Ectodermal cell (in vitro differentiated cells): ENCODE results near the gene ANKRD30A.
"Not testable (repeated sequence)": the region's sequence is repeated elsewhere in the genome, so short reads cannot be mapped to it uniquely, and the experiment has no call there.

Experiments used
- H3K27ac ChIP-seq: 2 replicates; pipeline ENCODE4 v1.7.0; 2013; ENCODE audit warnings: mild to moderate bottlenecking, low read depth, low read length; ENCODE audit not compliant: insufficient read depth, poor library complexity, severe bottlenecking
- H3K27me3 ChIP-seq: 2 replicates; pipeline ENCODE4 v1.7.0; 2013; ENCODE audit warnings: mild to moderate bottlenecking, low read length; ENCODE audit not compliant: insufficient read depth, control insufficient read depth, poor library complexity, severe bottlenecking
- H3K36me3 ChIP-seq: one replicate; pipeline ENCODE4 v1.7.0; 2013; ENCODE audit warnings: low read length; ENCODE audit not compliant: control insufficient read depth, insufficient read depth
- H3K4me1 ChIP-seq: one replicate; pipeline ENCODE4 v1.7.0; 2013; ENCODE audit warnings: low read length; ENCODE audit not compliant: control insufficient read depth, insufficient read depth
- H3K4me3 ChIP-seq: 2 replicates; pipeline ENCODE4 v1.7.0; 2013; ENCODE audit warnings: low read depth, low read length, control low read depth; ENCODE audit not compliant: insufficient read depth
- H3K9me3 ChIP-seq: 2 replicates; pipeline ENCODE4 v1.7.0; 2013; ENCODE audit warnings: mild to moderate bottlenecking, low read length, moderate library complexity; ENCODE audit not compliant: control insufficient read depth
- WGBS, 2 experiments: methylation state at CpG; one replicate each; pipeline ENCODE4 v1.1.7; 2013; ENCODE audit warnings: missing lambda C conversion rate in 2 of 2; 5-methylcytosine and 5-hydroxymethylcytosine counted together

ANKRD30A gene

DNA sequence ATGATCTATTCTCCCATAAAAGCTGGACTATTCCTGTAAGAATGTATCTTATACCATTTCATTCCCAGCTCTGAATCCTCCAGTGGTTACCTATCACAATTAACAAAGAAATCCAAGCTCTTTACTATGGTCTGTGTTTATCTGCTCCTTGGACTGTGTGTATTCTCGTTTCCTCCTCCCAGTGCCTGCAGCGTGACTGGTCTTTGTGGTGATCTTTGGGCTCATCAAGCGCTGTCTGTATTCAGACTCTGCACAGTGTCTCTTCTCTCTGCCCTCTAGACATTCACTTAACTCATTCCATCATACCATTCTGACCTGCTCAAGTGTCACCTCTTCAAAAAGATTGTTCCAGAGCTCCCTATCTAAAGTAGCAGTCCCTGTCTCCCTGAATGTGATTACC, 130.4 kb downstream of the ANKRD30A start:
- 74% methylated on average over 3 of the region's 3 CpGs for WGBS, 2 experiments
- not testable (repeated sequence) for H3K27ac ChIP-seq, H3K9me3 ChIP-seq

GRCh38 chr10:37263304-37263703, 137.9 kb downstream of the ANKRD30A start:
- WGBS, 2 experiments: 87 to 89% methylated on average over 4 of the region's 5 CpGs
- no peak overlapping the region for H3K27ac ChIP-seq
- H3K4me1 ChIP-seq: no peaks in the 10 kb centered on the region
- no peaks in the 10 kb centered on the region for H3K36me3 ChIP-seq
- H3K4me3 ChIP-seq: no peak overlapping the region
- peaks cover 4% of the 10 kb centered on the region for H3K9me3 ChIP-seq
- no peaks in the 10 kb centered on the region for H3K27me3 ChIP-seq

More for the DNA sequence above, 130.4 kb downstream of the ANKRD30A start:
- not testable (repeated sequence) for H3K4me1 ChIP-seq, H3K27me3 ChIP-seq, H3K4me3 ChIP-seq, H3K36me3 ChIP-seq

GRCh38 chr10:37268266-37268665, 142.9 kb downstream of the ANKRD30A start:
- WGBS, 2 experiments: 62 to 67% methylated on average over 3 of the region's 3 CpGs

GRCh38 chr10:37269554-37270256, 144.3 kb downstream of the ANKRD30A start:
- H3K4me1 ChIP-seq: no peaks in the 10 kb centered on the region
- no peak overlapping the region for H3K27ac ChIP-seq
- H3K9me3 ChIP-seq: peaks cover 7% of the 10 kb centered on the region
- WGBS, 2 experiments: 67% methylated on average over 5 of the region's 5 CpGs
- H3K27me3 ChIP-seq: no peaks in the 10 kb centered on the region
- H3K36me3 ChIP-seq: no peaks in the 10 kb centered on the region
- no peak overlapping the region for H3K4me3 ChIP-seq

More at GRCh38 chr10:37268266-37268665, 142.9 kb downstream of the ANKRD30A start:
- H3K27me3 ChIP-seq: no peaks in the 10 kb centered on the region
- no peaks in the 10 kb centered on the region for H3K4me1 ChIP-seq
- peaks cover 7% of the 10 kb centered on the region for H3K9me3 ChIP-seq
- no peak overlapping the region for H3K4me3 ChIP-seq
- H3K36me3 ChIP-seq: no peaks in the 10 kb centered on the region
- no peak overlapping the region for H3K27ac ChIP-seq

DNA sequence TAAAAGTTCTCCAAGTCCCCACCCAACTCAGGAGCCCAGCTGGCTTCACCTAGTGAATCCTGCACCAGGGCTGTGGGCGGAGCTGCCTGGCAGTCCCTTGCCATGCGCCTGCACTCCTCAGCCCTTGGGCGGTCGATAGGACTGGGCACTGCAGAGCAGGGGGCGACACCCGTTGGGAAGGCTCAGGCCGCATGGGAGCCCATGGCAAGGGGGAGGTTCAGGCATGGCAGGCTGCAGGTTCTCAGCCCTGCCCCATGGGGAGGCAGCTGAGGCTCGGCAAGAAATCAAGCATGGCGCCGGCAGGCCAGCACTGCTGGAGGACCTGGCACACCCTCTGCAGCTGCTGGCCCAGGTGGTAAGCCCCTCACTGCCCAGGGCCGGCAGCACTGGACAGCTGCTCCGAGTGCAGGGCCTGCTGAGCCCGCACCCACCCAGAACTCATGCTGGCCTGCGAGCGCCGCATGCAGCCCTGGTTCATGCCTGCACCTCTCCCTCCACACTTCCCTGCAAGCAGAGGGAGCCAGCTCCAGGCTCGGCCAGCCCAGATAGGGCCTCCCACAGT, 149.9 kb downstream of the ANKRD30A start:
- no peak overlapping the region for H3K4me3 ChIP-seq
- peaks cover 2% of the 10 kb centered on the region for H3K9me3 ChIP-seq
- no peaks in the 10 kb centered on the region for H3K27me3 ChIP-seq
- no peaks in the 10 kb centered on the region for H3K36me3 ChIP-seq
- no peak overlapping the region for H3K27ac ChIP-seq
- H3K4me1 ChIP-seq: no peaks in the 10 kb centered on the region
- WGBS, 2 experiments: 91% methylated on average over 17 of the region's 17 CpGs

GRCh38 chr10:37285063-37285462, 159.7 kb downstream of the ANKRD30A start:
- Histone ChIP-seq H3K36me3 (no peaks in the 10 kb centered on the region), H3K4me1 (no peaks in the 10 kb centered on the region), H3K4me3 (no peak overlapping the region), H3K9me3 (peaks cover 7% of the 10 kb centered on the region), H3K27me3 (no peaks in the 10 kb centered on the region), H3K27ac (no peak overlapping the region)
- WGBS, 2 experiments: 93 to 94% methylated on average over 18 of the region's 18 CpGs

DNA sequence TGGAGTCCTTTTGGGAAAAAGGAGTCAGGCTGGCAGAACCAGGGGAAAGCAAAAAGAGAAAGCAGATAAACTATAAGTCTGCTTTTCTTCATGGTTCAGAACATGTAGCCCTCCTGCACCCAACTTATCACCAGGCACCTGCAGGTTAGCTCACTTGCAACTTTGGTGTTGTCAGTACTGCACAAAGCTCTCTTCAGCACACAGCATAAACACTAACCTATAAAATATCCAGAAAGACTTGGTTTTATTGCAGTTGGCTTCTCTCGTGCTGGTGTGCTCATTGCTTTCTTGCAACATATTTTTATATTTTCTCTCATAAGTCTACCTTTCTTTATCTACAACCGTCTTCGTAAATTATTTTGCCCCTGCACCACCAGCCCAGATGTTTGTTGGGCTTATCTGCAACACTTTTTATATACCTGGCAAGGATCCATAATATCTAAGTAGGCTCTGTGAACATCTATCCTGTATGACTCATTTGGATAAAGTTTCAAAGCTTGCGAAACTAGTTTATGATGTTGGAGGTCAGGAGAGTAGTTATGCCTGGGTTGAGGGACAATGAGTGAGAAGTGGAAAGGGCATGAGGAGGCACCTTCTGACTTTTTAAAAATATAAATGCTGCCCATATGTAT, 164.6 kb downstream of the ANKRD30A start:
- no peaks in the 10 kb centered on the region for H3K4me1 ChIP-seq
- H3K36me3 ChIP-seq: no peaks in the 10 kb centered on the region
- no peak overlapping the region for H3K27ac ChIP-seq
- peaks cover 14% of the 10 kb centered on the region for H3K9me3 ChIP-seq
- H3K27me3 ChIP-seq: no peaks in the 10 kb centered on the region
- H3K4me3 ChIP-seq: no peak overlapping the region
- 84 to 91% methylated on average over 4 of the region's 4 CpGs for WGBS, 2 experiments

- WGBS, 2 experiments: 79% methylated on average over 2 of the region's 2 CpGs
- Histone ChIP-seq H3K27ac (no peak overlapping the region), H3K36me3 (no peaks in the 10 kb centered on the region), H3K4me1 (no peaks in the 10 kb centered on the region), H3K9me3 (peaks cover 6% of the 10 kb centered on the region), H3K4me3 (no peak overlapping the region), H3K27me3 (no peaks in the 10 kb centered on the region)
Observed at GRCh38 chr10:37301271-37301670, 175.9 kb downstream of the ANKRD30A start.

DNA sequence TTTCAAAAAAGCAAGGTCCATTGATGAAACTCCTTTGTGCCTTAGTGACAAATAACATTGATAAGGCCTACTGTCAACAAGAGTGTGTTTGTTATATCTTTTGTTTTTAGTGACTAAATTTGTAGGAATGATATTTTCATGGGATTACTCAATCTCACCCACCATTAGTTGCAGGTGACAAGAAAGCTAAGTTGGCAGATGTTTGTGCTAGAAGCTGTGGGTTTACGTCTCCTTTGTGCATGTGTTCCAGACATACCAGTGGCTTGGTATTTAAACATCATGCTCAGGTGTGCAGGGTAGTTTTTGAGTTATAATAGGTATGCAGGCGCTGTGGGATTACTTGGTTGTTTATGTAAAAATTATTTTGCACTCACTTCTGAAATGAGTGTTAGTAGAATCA, 178.6 kb downstream of the ANKRD30A start:
- no peak overlapping the region for H3K27ac ChIP-seq
- H3K4me1 ChIP-seq: no peaks in the 10 kb centered on the region
- peaks cover 12% of the 10 kb centered on the region for H3K9me3 ChIP-seq
- no peaks in the 10 kb centered on the region for H3K27me3 ChIP-seq
- no peaks in the 10 kb centered on the region for H3K36me3 ChIP-seq
- WGBS, 2 experiments: 65 to 72% methylated on average over 2 of the region's 2 CpGs
- H3K4me3 ChIP-seq: no peak overlapping the region

- H3K9me3 ChIP-seq: peaks cover 5% of the 10 kb centered on the region
- H3K27me3 ChIP-seq: no peaks in the 10 kb centered on the region
- H3K36me3 ChIP-seq: no peaks in the 10 kb centered on the region
- WGBS, 2 experiments: 45 to 73% methylated on average over 2 to 3 of the region's 3 CpGs
- no peak overlapping the region for H3K4me3 ChIP-seq
- no peak overlapping the region for H3K27ac ChIP-seq
- no peaks in the 10 kb centered on the region for H3K4me1 ChIP-seq
Observed at GRCh38 chr10:37314350-37314749, 189.0 kb downstream of the ANKRD30A start.
